Spinal cord (tissue), 10 donors: ENCODE measurements around the gene ANKRD34C. TPM values are rescaled to one million over a fixed set of nuclear protein-coding genes. Genes with fewer than 3 reads are reported as not detected.
A peak's percentile ranks its signal among the peaks of the same experiment; 100 is the strongest.

Experiments
- DNase-seq, 6 donors: peaks; one replicate each; pipeline versions ENCODE4 v3.0.0 to v3.0.0-alpha.2; 2013 to 2015; ENCODE audit warnings: low spot score in 6 of 6, low read depth in 4 of 6
- H3K27ac ChIP-seq: one replicate; pipeline ENCODE4 v1.5.1; 2013; ENCODE audit warnings: low read depth, low read length, control low read depth
- H3K27me3 ChIP-seq: one replicate; pipeline ENCODE4 v1.6.1; 2013; ENCODE audit warnings: low read length; ENCODE audit not compliant: control insufficient read depth, insufficient read depth
- H3K36me3 ChIP-seq: one replicate; pipeline ENCODE4 v1.6.1; 2013; ENCODE audit warnings: low read length; ENCODE audit not compliant: control insufficient read depth, insufficient read depth
- H3K4me1 ChIP-seq: one replicate; pipeline ENCODE4 v1.6.1; 2013; ENCODE audit warnings: low read length; ENCODE audit not compliant: control insufficient read depth, insufficient read depth
- H3K4me3 ChIP-seq: one replicate; pipeline ENCODE4 v1.5.1; 2013; ENCODE audit warnings: low read depth, low read length, control low read depth
- H3K9me3 ChIP-seq: one replicate; pipeline ENCODE4 v1.6.1; 2013; ENCODE audit warnings: low read length; ENCODE audit not compliant: control insufficient read depth, insufficient read depth
- WGBS: methylation state at CpG from one replicate; pipeline ENCODE4 v1.1.5; 2013; ENCODE audit warnings: missing lambda C conversion rate; ENCODE audit not compliant: insufficient coverage; 5-methylcytosine and 5-hydroxymethylcytosine counted together
- long read RNA-seq, 4 donors: transcript quantifications; one replicate each; lab custom pipeline, GENCODE V29; 2026
- polyA plus RNA-seq, 2 donors: library from polyadenylated mRNA; unstranded; fragments of 120-200 nt; gene quantifications; one replicate each; pipeline ENCODE4 v1.2.1, GENCODE V29; 2013; ENCODE audit not compliant: insufficient read length in 2 of 2
- total RNA-seq, 2 donors: library from RNA; depleted of rRNA in 1 of 2; stranded (reverse); fragments of 120-200 nt in 1 of 2; fragments of >200 nt in 1 of 2; gene quantifications; one replicate each; pipeline versions ENCODE4 v1.2.3 to v1.2.4, GENCODE V29; 2013 to 2014
- donor health status: healthy.

ANKRD34C gene
- total RNA-seq (under 1 TPM; 0.28 to 0.99 TPM), polyA plus RNA-seq (under 1 TPM; 0.42 to 0.48 TPM)
- long read RNA-seq, donor 1, full-length matches to known transcripts: 2 of 2 reads
- long read RNA-seq, donor 1, partial matches to known transcripts: 0 of 2 reads
- long read RNA-seq, donor 1, other reads (novel, unspliced or antisense): 0 of 2 reads
- long read RNA-seq, donor 2: 0 reads
- long read RNA-seq, donor 3: 0 reads
- long read RNA-seq, donor 4: 0 reads

GRCh38 chr15:79282371-79283251 is at the start of gene ANKRD34C:
Gene ANKRD34C (plus strand): TSS chr15:79282722. CDS start chr15:79293285, 10,563 bp downstream.
- Histone ChIP-seq H3K4me1 (peaks cover 19% of the 10 kb centered on the region), H3K4me3 (peak within 1 kb of the TSS; percentile 14), H3K27me3 (peaks cover 39% of the 10 kb centered on the region), H3K9me3 (no peaks in the 10 kb centered on the region), H3K27ac (no peak within 1 kb of the TSS), H3K36me3 (no peaks in the 10 kb centered on the region)
- 3% methylated on average over 54 of the region's 56 CpGs for WGBS
- DNase-seq: peak in 3 of 6 donors; percentile 7 to 57 (median 16)

GRCh38 chr15:79233236-79233635 is 49.3 kb upstream of the ANKRD34C start:
- WGBS: 100% methylated on average over 1 of the region's 6 CpGs
- Histone ChIP-seq H3K27ac (no peak overlapping the region), H3K9me3 (peaks cover 2% of the 10 kb centered on the region), H3K4me3 (no peak overlapping the region), H3K27me3 (no peaks in the 10 kb centered on the region), H3K36me3 (no peaks in the 10 kb centered on the region), H3K4me1 (no peaks in the 10 kb centered on the region)
- DNase-seq: no peak

DNA sequence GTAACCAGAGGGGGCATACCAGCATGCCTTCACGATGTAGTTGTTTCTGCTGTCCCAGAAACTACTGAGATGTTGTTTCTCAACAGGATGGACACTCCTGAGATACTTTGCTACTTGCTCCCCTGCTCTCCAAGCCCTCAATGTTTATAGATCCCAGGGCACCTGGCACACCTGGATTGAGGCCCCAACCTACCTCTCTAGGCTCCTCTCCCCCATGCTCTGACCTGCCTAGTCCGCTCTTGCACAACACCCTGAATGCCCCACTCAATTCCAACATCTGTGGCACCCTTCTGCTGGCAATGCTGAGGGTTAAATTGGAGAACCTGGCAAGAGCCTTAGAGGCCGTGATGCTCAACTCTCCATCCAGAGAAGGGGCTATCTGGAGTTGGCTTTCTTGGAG is 42.5 kb upstream of the ANKRD34C start:
- Histone ChIP-seq H3K4me1 (peaks cover 7% of the 10 kb centered on the region), H3K27ac (no peak overlapping the region), H3K9me3 (no peaks in the 10 kb centered on the region), H3K27me3 (no peaks in the 10 kb centered on the region), H3K36me3 (no peaks in the 10 kb centered on the region), H3K4me3 (no peak overlapping the region)
- DNase-seq: no peak
- 82% methylated on average over 3 of the region's 3 CpGs for WGBS

DNA sequence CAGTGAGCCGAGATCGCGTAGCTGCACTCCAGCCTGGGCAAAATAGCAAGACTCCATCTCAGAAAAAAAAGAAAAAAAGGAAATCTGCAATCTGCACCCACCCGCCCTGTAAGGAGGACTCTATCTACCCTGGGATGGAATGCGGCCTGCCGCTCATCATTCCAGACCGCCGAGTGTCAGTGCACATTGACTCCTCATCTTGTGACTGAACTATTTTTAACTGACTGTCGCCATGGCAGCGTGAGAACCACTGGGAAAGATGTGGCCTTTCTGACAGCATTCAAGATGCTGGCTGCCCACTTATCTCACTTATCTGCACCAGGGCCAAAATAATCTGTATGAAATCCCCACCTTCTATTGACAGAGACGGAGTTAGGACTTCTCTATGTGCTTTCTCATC is 38.8 kb upstream of the ANKRD34C start:
- Histone ChIP-seq H3K4me1 (peaks cover 7% of the 10 kb centered on the region), H3K27me3 (no peaks in the 10 kb centered on the region), H3K27ac (no peak overlapping the region), H3K9me3 (no peaks in the 10 kb centered on the region), H3K4me3 (no peak overlapping the region), H3K36me3 (no peaks in the 10 kb centered on the region)
- 61% methylated on average over 10 of the region's 11 CpGs for WGBS
- DNase-seq: peak in 3 of 6 donors; percentile 5 to 63 (median 49)

DNA sequence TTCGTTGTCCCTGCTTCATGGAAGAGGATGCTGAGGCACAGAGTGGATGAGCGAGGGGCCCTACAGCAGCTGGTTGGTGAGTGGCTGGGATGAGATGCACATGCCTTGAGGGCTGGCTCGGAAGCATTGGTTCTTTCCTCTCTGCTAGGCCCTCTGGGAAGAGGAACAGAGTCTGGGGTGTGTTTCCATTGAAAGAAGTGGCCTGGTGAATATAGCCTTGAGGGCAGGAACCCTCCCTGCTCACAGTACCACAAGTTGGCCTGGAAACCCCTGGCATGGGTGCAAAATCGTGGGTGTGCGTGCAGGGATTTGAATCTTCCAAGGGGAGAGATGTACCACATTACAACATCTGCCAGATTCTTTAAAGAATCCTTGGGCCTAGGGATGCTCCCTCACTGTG is 37.6 kb upstream of the ANKRD34C start:
- Histone ChIP-seq H3K36me3 (no peaks in the 10 kb centered on the region), H3K9me3 (no peaks in the 10 kb centered on the region), H3K4me3 (no peak overlapping the region), H3K27ac (no peak overlapping the region), H3K4me1 (peaks cover 7% of the 10 kb centered on the region), H3K27me3 (no peaks in the 10 kb centered on the region)
- whole genome bisulfite sequencing: 100% methylated on average over 5 of the region's 5 CpGs
- no peak for DNase-seq

DNA sequence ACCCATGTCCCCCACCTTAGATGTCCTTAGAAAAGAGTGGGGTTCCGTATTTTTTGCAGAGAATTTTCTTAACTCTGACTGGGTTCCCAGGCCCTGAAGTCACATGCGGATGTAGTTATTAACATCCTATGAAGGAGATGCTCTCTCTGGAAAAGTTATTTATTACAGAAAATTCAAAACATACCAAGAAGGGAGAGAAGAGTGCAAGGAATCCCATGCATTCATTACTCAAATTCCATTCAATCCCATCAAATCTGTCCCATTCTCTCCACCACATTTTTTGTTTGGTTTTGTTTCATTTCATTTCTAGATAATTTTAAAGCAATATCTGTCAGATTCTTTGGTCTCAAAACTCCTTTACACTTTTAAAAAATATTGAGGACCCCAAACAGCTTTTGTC is 34.3 kb upstream of the ANKRD34C start:
- Histone ChIP-seq H3K9me3 (no peaks in the 10 kb centered on the region), H3K27me3 (no peaks in the 10 kb centered on the region), H3K4me1 (peaks cover 6% of the 10 kb centered on the region), H3K27ac (no peak overlapping the region), H3K4me3 (no peak overlapping the region), H3K36me3 (no peaks in the 10 kb centered on the region)
- no CpG with 5 or more reads among the region's 2 CpGs for WGBS
- DNase-seq: no peak

GRCh38 chr15:79257454-79257853 is 25.1 kb upstream of the ANKRD34C start:
- H3K36me3 ChIP-seq: no peaks in the 10 kb centered on the region
- no peak overlapping the region for H3K4me3 ChIP-seq
- no peaks in the 10 kb centered on the region for H3K4me1 ChIP-seq
- peaks cover 1% of the 10 kb centered on the region for H3K9me3 ChIP-seq
- no peak for DNase-seq
- H3K27me3 ChIP-seq: no peaks in the 10 kb centered on the region
- WGBS: 93% methylated on average over 5 of the region's 8 CpGs
- no peak overlapping the region for H3K27ac ChIP-seq

DNA sequence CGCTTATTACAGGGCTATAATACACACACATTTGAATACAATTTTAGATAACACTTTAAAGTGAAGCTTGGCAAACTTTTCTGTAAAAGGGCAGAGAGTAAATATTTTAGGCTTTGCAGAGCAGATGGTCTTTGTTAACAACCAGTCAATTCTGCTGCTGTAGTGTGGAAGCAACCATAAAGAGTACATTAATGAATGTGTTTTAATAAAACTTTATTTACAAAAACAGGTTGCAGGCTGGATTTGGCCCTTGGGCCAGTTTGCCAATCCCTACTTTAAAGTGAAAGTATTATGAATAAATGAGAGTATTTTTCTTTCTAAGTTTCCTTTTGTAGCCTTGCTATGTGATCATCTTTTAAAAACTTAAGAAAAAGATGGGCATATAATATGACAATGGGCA is 20.7 kb upstream of the ANKRD34C start:
- H3K4me3 ChIP-seq: no peak overlapping the region
- no peak for DNase-seq
- no peaks in the 10 kb centered on the region for H3K9me3 ChIP-seq
- no peaks in the 10 kb centered on the region for H3K36me3 ChIP-seq
- no peak overlapping the region for H3K27ac ChIP-seq
- WGBS: no CpG with 5 or more reads among the region's 1 CpG
- H3K4me1 ChIP-seq: no peaks in the 10 kb centered on the region
- no peaks in the 10 kb centered on the region for H3K27me3 ChIP-seq

DNA sequence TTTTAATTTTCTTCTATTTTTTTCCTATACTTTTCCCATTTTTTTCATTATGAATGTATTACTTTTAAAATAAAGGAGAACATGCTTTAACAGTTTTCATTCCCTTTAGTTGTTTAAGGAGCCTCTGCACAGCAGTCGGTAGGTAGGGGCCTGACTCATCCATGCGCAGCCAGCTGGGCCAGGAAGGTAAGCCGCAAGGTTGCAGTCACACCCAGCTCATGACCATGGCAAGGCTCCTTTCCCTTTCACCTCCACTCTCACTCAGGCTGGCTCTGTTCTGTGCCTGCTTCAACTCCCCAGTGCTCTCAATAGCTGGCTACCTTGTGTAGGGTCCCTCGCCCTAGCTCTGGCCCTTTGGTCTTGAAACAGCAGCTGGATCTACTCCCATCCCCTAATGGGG is 17.4 kb upstream of the ANKRD34C start:
- WGBS: 91% methylated on average over 3 of the region's 4 CpGs
- no peaks in the 10 kb centered on the region for H3K9me3 ChIP-seq
- H3K4me1 ChIP-seq: no peaks in the 10 kb centered on the region
- H3K4me3 ChIP-seq: no peak overlapping the region
- H3K27ac ChIP-seq: no peak overlapping the region
- no peaks in the 10 kb centered on the region for H3K27me3 ChIP-seq
- no peak for DNase-seq
- no peaks in the 10 kb centered on the region for H3K36me3 ChIP-seq
